Prostate gland (tissue), 2 donors: ENCODE data around the gene MON1B.

Experiments
- CTCF ChIP-seq, 4 experiments: fragments of 200-600 bp in 2 of 4; fragments of 450-650 bp in 2 of 4; sonication (generic) in 2 of 4; IDR thresholded peaks; 1 replicate in 3 of 4; 2 replicates in 1 of 4; pipeline ENCODE4 v1.5.1; 2016 to 2019; ENCODE audit warnings: antibody characterized with exemption in 4 of 4, mild to moderate bottlenecking in 2 of 4, moderate library complexity in 2 of 4
- POLR2A ChIP-seq: fragments of 450-650 bp; IDR thresholded peaks from one replicate; pipeline ENCODE4 v1.6.1; 2016; ENCODE audit warnings: antibody characterized with exemption, mild to moderate bottlenecking
- POLR2AphosphoS5 ChIP-seq: sonication (generic); formaldehyde crosslinking; IDR thresholded peaks from one replicate; pipeline ENCODE4 v1.6.1; 2017; ENCODE audit warnings: antibody characterized with exemption

GRCh38 chr16:77158293-77158692, 32.7 kb upstream of the MON1B start:
- TF ChIP-seq CTCF (IDR thresholded peaks at IDR 0.05) (no peak), POLR2AphosphoS5 (no peak), POLR2A (no peak)
